NCI-H1417 treated with DMSO at 0.1 percent for 48 hours (cell line): Measurements from ENCODE around the gene CPEB4.

Experiments
- DNase-seq: peaks from one replicate; lab custom pipeline; 2025; lab: John Stamatoyannopoulos, UW

The CPEB4 gene

GRCh38 chr5:173858670-173859407 lies 29.3 kb upstream of the CPEB4 start:
- no peak for DNase-seq

- no peak for DNase-seq
These were observed 28.6 kb upstream of the CPEB4 start for GRCh38 chr5:173859408-173860159.

- DNase-seq, result no peak
These were observed 26.1 kb upstream of the CPEB4 start for GRCh38 chr5:173862047-173862477.

GRCh38 chr5:173863359-173863758 lies 24.8 kb upstream of the CPEB4 start:
- no peak for DNase-seq

GRCh38 chr5:173864126-173865050 lies 23.8 kb upstream of the CPEB4 start:
- no peak for DNase-seq

GRCh38 chr5:173866243-173866857 lies 21.8 kb upstream of the CPEB4 start:
- no peak for DNase-seq

GRCh38 chr5:173866858-173867679 lies 21.1 kb upstream of the CPEB4 start:
- no peak for DNase-seq

- DNase-seq, result no peak
These were observed 19.9 kb upstream of the CPEB4 start for GRCh38 chr5:173868096-173868880.

GRCh38 chr5:173869316-173869715 lies 18.8 kb upstream of the CPEB4 start:
- no peak for DNase-seq

- DNase-seq, result no peak
These were observed 15.2 kb upstream of the CPEB4 start for GRCh38 chr5:173872957-173873305.

GRCh38 chr5:173873306-173873922 lies 14.7 kb upstream of the CPEB4 start:
- no peak for DNase-seq

- no peak for DNase-seq
These were observed 13.0 kb upstream of the CPEB4 start for GRCh38 chr5:173875189-173875588.

GRCh38 chr5:173878224-173878967 lies 9.8 kb upstream of the CPEB4 start:
- DNase-seq, result no peak

GRCh38 chr5:173880306-173880985 lies 7.7 kb upstream of the CPEB4 start:
- no peak for DNase-seq

- DNase-seq, result no peak
These were observed 6.2 kb upstream of the CPEB4 start for GRCh38 chr5:173881811-173882575.

GRCh38 chr5:173882632-173883031 lies 5.5 kb upstream of the CPEB4 start:
- DNase-seq, result no peak

GRCh38 chr5:173883347-173883924 lies 4.7 kb upstream of the CPEB4 start:
- no peak for DNase-seq
